Astrocyte (in vitro differentiated cells and primary cell): ENCODE data around the gene JCHAIN.

Experiments used
- CTCF ChIP-seq: IDR thresholded peaks from 2 replicates; pipeline ENCODE4 v1.5.1; 2011; ENCODE audit warnings: low read depth, mild to moderate bottlenecking, inconsistent platforms, low read length, moderate library complexity; ENCODE audit not compliant: insufficient read depth
- EZH2 ChIP-seq: IDR thresholded peaks from 2 replicates; pipeline ENCODE4 v1.6.1; 2012; ENCODE audit warnings: mild to moderate bottlenecking, low read length, inconsistent platforms; ENCODE audit not compliant: insufficient read depth

DNA sequence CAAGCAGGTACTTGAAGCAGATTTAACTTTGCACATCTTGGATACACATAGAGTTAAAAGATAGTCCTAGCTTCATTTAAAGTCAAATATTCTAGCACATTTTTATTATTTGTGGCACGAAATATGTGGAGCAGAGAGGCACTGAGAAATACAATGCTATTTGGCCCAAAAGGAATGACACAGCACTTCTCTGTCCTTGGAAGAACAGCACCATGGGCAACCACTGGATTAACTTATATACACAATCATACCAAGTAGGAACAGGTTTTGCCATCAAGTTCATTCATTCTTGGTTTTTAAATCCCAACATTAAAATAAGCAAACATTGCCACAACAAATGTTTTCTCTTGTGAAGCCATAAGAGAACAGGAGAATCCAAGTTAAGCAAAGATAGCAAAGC, 38.7 kb downstream of the JCHAIN start:
- TF ChIP-seq CTCF: no peak
- no peak for TF ChIP-seq EZH2
